HFFc6 (cell line): ENCODE results near the gene ARHGEF16. TPM values are rescaled to one million over a fixed set of nuclear protein-coding genes. Genes with fewer than 3 reads are reported as not detected.

ENCODE experiments used
- DNase-seq: peaks from one replicate; pipeline ENCODE4 v3.0.0-alpha.2; 2018
- H3K27ac Mint-ChIP-seq: 2 replicates; pipeline ENCODE4 v1.8.0; 2020; ENCODE audit warnings: mild to moderate bottlenecking, mixed read lengths
- H3K27me3 Mint-ChIP-seq: 2 replicates; pipeline ENCODE4 v1.8.0; 2021; ENCODE audit warnings: mild to moderate bottlenecking, moderate library complexity, mixed read lengths; ENCODE audit not compliant: insufficient read depth
- H3K36me3 Mint-ChIP-seq: 2 replicates; pipeline ENCODE4 v1.8.0; 2021; ENCODE audit warnings: low read depth, mixed read lengths
- H3K4me1 Mint-ChIP-seq: 2 replicates; pipeline ENCODE4 v1.8.0; 2020; ENCODE audit warnings: low read depth, mixed read lengths
- H3K4me3 Mint-ChIP-seq: 2 replicates; pipeline ENCODE4 v1.8.0; 2020; ENCODE audit warnings: mild to moderate bottlenecking, moderate library complexity, mixed read lengths
- H3K9me3 Mint-ChIP-seq: 2 replicates; pipeline ENCODE4 v1.8.0; 2020; ENCODE audit warnings: mild to moderate bottlenecking, mixed read lengths
- total RNA-seq, 6 experiments: library from RNA; stranded (reverse); fragmentation: NEBNext Ultra II Directional; extraction: Animal tissue kit (Norgen Biotek cat#: 25700); gene quantifications; 2 replicates in 1 of 6; 3 replicates in 5 of 6; pipeline ENCODE4 v1.2.3, GENCODE V29; 2021
- TF ChIP-seq, protein P1 (sequence below): fragments of 200-600 bp; sonication (generic); IDR thresholded peaks from 2 replicates; pipeline ENCODE4 v1.5.0; 2021; ENCODE audit warnings: antibody characterized with exemption, mild to moderate bottlenecking

The ARHGEF16 gene
- total RNA-seq, 6 experiments from 2014 or later = 0.08 to 0.18 (median 0.17) TPM; not detected in 3

GRCh38 chr1:3494321-3495308 is 40.1 kb downstream of the ARHGEF16 start:
- peaks cover 5% of the 10 kb centered on the region; the same call in 1 of the 2 replicates for H3K4me1 Mint-ChIP-seq
- TF ChIP-seq, protein P1, sequence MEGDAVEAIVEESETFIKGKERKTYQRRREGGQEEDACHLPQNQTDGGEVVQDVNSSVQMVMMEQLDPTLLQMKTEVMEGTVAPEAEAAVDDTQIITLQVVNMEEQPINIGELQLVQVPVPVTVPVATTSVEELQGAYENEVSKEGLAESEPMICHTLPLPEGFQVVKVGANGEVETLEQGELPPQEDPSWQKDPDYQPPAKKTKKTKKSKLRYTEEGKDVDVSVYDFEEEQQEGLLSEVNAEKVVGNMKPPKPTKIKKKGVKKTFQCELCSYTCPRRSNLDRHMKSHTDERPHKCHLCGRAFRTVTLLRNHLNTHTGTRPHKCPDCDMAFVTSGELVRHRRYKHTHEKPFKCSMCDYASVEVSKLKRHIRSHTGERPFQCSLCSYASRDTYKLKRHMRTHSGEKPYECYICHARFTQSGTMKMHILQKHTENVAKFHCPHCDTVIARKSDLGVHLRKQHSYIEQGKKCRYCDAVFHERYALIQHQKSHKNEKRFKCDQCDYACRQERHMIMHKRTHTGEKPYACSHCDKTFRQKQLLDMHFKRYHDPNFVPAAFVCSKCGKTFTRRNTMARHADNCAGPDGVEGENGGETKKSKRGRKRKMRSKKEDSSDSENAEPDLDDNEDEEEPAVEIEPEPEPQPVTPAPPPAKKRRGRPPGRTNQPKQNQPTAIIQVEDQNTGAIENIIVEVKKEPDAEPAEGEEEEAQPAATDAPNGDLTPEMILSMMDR = no peak
- no peak for DNase-seq
- H3K4me3 Mint-ChIP-seq = no peak overlapping the region
- H3K9me3 Mint-ChIP-seq = no peaks in the 10 kb centered on the region
- no peaks in the 10 kb centered on the region for H3K36me3 Mint-ChIP-seq
- H3K27ac Mint-ChIP-seq = no peak overlapping the region
- H3K27me3 Mint-ChIP-seq = 0 out of 2 replicates have a peak, but pooled peaks cover 2% of the 10 kb centered on the region

GRCh38 chr1:3495776-3496745 is 41.6 kb downstream of the ARHGEF16 start:
- Mint-ChIP-seq H3K27ac (no peak overlapping the region), H3K27me3 (0 out of 2 replicates have a peak, but pooled peaks cover 2% of the 10 kb centered on the region), H3K4me3 (no peak overlapping the region), H3K36me3 (no peaks in the 10 kb centered on the region), H3K9me3 (no peaks in the 10 kb centered on the region), H3K4me1 (peaks cover 5% of the 10 kb centered on the region; the same call in 1 of the 2 replicates)
- DNase-seq = no peak
- TF ChIP-seq, protein P1 = no peak

- H3K4me1 Mint-ChIP-seq = no peaks in the 10 kb centered on the region
- H3K36me3 Mint-ChIP-seq = no peaks in the 10 kb centered on the region
- no peaks in the 10 kb centered on the region for H3K9me3 Mint-ChIP-seq
- H3K4me3 Mint-ChIP-seq = no peak overlapping the region
- no peaks in the 10 kb centered on the region for H3K27me3 Mint-ChIP-seq
- DNase-seq = no peak
- TF ChIP-seq, protein P1 = no peak
- H3K27ac Mint-ChIP-seq = no peak overlapping the region
Observed at GRCh38 chr1:3496916-3497315, 42.5 kb downstream of the ARHGEF16 start.

DNA sequence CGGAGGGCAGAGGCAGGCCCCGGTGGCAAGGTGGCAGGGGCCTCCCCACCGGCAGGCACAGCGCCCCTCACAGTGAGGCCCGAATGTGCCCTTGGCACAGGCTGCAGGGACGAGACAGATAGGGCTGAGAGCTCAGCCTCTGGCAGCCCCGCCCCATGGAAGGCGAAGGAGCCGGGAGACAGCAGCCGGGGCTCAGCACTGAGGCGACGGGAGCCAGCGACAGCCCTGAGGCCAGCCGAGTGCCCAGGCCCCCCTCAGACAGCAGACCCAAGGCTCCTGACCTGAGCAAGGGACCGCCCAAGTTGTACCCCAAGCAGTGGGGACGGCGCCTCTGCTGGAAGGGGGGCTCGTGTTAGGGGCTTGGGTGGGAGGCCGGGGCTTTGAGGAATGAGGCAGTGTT is 43.1 kb downstream of the ARHGEF16 start:
- no peak for DNase-seq
- Mint-ChIP-seq H3K4me1 (no peaks in the 10 kb centered on the region), H3K9me3 (no peaks in the 10 kb centered on the region), H3K36me3 (no peaks in the 10 kb centered on the region), H3K27ac (no peak overlapping the region), H3K4me3 (no peak overlapping the region), H3K27me3 (no peaks in the 10 kb centered on the region)
- TF ChIP-seq, protein P1 = no peak

DNA sequence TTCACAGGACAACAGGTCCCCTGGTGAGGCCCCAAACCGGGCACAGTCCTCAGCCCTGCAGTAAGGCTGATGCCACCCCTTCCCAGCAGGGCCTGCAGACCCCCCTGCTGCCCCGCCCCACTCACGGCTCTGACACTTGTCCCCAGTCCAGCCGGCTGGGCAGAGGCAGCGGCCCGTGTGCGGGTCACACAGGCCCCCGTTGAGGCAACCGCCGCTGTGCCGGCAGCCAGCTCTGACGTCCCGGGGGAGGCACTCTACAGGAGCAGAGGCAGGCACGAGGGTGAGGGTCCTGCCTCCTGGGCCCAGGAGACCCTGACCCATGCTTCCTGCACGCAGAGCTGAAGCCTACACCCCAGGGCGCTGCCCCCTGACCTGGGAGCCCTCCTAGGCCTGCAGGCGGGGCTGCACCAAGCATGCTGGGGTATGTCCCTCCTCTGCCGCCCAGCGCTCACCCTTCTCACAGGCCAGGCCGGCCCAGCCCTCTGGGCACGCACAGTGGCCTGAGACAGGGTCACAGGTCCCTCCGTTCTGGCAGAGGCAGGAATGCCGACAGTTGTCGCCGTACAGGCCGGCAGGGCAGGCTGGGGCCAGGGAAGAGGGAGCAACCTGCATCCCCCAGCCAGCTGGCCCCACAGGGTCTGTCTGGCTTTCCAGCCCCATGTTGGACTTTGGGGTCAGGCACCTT is 43.9 kb downstream of the ARHGEF16 start:
- Mint-ChIP-seq H3K9me3 (no peaks in the 10 kb centered on the region), H3K36me3 (no peaks in the 10 kb centered on the region), H3K4me3 (no peak overlapping the region), H3K27ac (no peak overlapping the region), H3K27me3 (no peaks in the 10 kb centered on the region), H3K4me1 (peaks cover 5% of the 10 kb centered on the region)
- no peak for DNase-seq
- TF ChIP-seq, protein P1 = no peak
